Measurements from ENCODE around the gene OR5K2.

Gene OR5K2

DNA sequence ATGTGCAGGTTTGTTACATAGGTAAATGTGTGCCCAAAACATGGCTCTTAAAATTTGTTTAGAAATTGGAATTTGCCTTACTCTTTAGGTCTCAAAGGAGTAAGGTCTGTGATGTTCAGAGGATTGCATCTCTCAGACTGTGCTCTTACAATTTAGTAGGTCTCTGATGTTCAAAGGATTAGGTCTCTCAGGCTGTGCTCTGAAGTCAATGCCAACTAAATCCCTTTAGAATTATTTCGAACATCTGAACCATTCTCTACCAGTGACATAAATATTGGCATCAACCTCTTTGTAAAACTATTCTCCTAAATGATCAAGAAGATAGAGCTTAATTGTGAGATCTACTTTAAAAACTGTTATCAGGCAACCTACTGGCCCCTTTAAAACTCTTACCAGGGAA, 34.6 kb upstream of the OR5K2 start, which contains the start of gene OR5K1:
OR5K1 (plus strand) TSS at position 301 of the 400 bp plus-strand sequence. CDS start 6,376 bp downstream, outside the sequence.
- Histone ChIP-seq H3K27ac (no peak within 1 kb of the TSS), H3K4me3 (no peak within 1 kb of the TSS)
- TF ChIP-seq CTCF (IDR thresholded peaks at IDR 0.05) = no peak
- DNase-seq (ENCODE audit: low spot score) = no peak

- no peak for TF ChIP-seq CTCF (IDR thresholded peaks at IDR 0.05)
- no peak overlapping the region for H3K4me3 ChIP-seq
- no peak overlapping the region for H3K27ac ChIP-seq
- no peak for DNase-seq (ENCODE audit: low spot score)
Measured at GRCh38 chr3:98482717-98483482, 14.6 kb upstream of the OR5K2 start.

GRCh38 chr3:98483626-98484025, 13.9 kb upstream of the OR5K2 start:
- no peak for DNase-seq (ENCODE audit: low spot score)
- no peak for TF ChIP-seq CTCF (IDR thresholded peaks at IDR 0.05)
- no peak overlapping the region for H3K4me3 ChIP-seq
- no peak overlapping the region for H3K27ac ChIP-seq

GRCh38 chr3:98500019-98500418, 2.5 kb downstream of the OR5K2 start:
- no peak overlapping the region for H3K27ac ChIP-seq
- no peak overlapping the region for H3K4me3 ChIP-seq
- TF ChIP-seq CTCF (IDR thresholded peaks at IDR 0.05) = no peak
- no peak for DNase-seq (ENCODE audit: low spot score)

DNA sequence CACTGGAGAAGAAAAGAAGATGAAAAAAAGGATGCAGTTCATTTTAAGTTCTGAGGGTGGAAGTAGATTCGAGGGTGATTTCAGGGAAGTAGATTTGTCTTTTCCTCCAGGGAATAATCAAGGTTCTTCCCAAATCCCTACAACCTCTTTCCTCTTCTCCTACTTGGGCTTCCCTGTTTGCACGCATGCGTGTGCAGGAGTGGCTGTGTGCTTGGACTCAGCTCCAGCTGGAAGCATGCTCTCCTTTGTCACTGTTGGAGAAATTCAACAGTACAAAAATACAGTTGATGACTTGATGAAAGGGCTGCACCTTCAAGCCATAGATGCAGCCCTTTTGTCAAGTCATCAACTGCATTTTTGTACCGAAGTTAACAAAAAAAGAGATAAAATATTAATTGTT, 3.8 kb downstream of the OR5K2 start:
- Histone ChIP-seq H3K27ac (no peak overlapping the region), H3K4me3 (no peak overlapping the region)
- DNase-seq (ENCODE audit: low spot score) = no peak
- no peak for TF ChIP-seq CTCF (IDR thresholded peaks at IDR 0.05)

GRCh38 chr3:98501863-98502576, 4.5 kb downstream of the OR5K2 start:
- Histone ChIP-seq H3K27ac (no peak overlapping the region), H3K4me3 (no peak overlapping the region)
- DNase-seq (ENCODE audit: low spot score) = no peak
- TF ChIP-seq CTCF (IDR thresholded peaks at IDR 0.05) = no peak

DNA sequence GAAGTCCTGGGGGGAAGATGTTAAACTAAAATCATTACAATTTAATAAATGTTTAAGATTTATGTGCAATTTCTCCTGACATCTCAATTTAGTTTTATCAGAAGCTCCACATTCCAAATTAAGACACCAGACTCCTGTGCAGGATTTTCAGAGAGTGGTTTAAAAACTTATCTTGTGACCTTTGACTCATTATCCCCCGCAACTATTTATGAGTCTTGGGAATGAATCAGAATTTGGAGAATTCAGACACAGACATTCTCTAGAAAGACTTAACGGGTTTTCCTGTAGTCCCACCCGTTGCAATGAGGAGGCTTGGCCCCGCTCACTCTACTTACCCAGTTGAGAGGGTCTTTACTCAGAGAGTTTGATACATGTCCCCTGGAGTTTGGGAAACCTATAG, 7.1 kb downstream of the OR5K2 start:
- no peak for DNase-seq (ENCODE audit: low spot score)
- H3K4me3 ChIP-seq = no peak overlapping the region
- H3K27ac ChIP-seq = no peak overlapping the region
- TF ChIP-seq CTCF (IDR thresholded peaks at IDR 0.05) = no peak

Measured in coronary artery (tissue), 2 donors.